ENCODE results near the gene EFHD2.
"Not testable (repeated sequence)": the region's sequence is repeated elsewhere in the genome, so short reads cannot be mapped to it uniquely, and the experiment has no call there.

DNA sequence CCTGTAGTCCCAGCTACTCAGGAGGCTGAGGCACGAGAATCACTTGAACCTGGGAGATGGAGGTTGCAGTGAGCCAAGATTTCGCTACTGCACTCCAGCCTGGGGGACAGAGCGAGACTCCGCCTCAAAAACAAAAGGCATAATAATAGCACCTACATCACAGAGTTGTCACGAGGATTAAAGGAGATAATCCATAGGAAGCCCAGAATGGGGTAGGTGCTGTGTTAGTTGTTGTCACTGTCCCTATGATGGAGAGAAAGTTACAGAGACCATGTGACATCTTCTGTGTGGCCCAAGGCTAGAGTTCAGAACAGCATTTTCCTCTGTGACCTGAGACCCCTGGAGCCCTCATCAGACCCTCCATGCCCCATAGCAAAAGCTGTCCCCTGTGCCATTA, 54.2 kb downstream of the EFHD2 start:
- not testable (repeated sequence) for TF ChIP-seq EZH2 (IDR thresholded peaks at IDR 0.05; ENCODE audit: insufficient read depth, poor library complexity, severe bottlenecking); EZH2phosphoT487 (IDR thresholded peaks at IDR 0.05; ENCODE audit: insufficient read depth, low read depth)
